ENCODE results near the gene MAP1B.

Gene MAP1B

GRCh38 chr5:72101828-72102227 is 5.4 kb upstream of the MAP1B start:
- no peak for DNase-seq

DNA sequence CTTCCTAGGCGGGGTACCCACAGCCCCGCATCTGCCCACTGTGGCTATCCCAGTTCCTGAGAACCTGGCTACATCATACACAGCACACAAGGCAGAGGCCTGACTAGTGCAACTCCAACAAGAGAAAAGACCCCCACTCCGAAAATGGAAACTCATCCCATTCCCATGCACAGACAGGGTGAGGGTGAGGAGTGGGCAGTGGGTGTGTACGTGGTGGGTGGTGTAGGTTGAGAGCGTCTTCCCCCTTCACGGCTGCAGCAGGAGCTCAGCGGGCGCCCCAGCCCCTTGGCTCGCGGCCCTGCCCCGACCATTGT is 501 bp upstream of the MAP1B start:
- DNase-seq, result no peak

- no peak for DNase-seq
Measured at GRCh38 chr5:72107901-72108201, 576 bp downstream of the MAP1B start.

DNA sequence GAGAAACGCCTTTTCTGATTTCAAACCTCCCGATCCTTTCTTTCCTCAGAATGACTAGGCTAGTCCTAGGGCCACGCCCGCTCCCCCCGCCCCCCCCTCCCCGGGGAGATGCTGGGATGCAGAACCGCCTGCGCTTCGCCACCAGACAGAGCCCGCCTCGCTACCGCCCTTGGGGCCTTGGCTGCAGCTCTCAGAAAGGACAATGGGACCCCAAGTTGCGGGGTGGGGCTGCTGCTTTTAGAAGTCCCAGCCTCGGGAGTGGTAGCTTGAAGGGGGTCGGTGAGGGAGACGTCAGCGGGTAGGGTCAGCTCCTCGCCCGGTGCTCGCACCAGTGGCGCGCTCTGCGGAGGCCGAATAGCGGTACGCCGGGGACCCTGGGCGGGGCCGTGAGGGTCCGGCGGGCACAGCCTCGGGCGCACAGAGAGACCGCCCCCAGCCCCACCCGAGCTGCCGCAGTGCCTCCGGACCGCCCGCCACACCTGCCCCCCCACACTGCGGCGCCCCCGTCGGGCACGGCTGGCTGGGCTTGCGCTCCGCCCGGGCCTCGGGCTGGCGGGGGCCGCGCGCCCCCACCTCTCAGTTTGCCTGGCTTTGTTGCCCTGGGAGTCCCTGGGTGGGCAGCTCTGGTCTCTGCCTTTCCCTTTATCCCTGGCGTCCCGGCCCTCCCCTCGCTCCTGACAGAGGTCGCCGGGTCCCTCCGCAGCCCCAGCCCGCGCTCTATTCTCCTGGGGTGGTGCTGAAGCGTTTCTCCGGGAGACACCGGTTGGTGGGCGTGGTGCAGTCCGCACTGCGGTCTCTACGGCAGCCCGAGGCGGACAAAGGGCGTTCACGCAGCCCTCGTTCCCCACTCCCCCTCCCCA is 1.2 kb downstream of the MAP1B start:
- DNase-seq, result no peak

DNA sequence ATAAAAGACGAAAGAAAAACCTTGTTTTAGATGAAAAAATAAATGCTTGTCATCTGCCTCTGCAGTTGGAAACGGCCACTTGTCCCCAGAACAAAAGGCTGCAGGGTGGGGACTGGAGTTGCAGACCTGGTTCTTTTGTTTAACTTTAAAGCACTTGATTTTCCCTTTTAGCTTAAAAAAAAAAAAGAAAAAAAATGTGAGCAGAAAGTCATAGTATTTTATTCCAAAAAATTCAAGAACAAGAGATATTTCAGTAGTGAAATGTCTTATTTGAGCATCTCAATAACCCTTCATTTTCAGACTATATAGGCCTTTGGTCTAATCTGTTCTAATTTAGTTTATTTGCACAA is 1.8 kb downstream of the MAP1B start:
- no peak for DNase-seq

DNA sequence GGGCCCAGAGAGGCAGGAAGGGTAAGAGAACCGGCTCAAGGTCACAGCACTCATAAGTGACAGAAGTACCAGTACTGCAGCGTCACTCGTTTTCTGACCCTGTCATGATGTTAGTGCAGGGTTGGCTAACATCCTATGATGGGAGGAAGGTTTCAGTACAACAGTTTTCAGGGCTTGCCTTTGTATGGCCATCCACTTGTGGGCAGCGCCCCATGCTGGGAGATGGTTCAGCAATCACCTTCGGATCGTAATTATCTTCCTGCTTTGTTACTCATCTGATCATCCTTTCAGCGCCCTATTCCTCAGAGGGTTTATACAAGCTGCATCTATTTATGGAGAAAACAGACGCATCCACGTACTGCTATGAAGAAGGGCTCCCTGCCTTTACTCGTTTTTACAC is 2.4 kb downstream of the MAP1B start:
- no peak for DNase-seq

DNA sequence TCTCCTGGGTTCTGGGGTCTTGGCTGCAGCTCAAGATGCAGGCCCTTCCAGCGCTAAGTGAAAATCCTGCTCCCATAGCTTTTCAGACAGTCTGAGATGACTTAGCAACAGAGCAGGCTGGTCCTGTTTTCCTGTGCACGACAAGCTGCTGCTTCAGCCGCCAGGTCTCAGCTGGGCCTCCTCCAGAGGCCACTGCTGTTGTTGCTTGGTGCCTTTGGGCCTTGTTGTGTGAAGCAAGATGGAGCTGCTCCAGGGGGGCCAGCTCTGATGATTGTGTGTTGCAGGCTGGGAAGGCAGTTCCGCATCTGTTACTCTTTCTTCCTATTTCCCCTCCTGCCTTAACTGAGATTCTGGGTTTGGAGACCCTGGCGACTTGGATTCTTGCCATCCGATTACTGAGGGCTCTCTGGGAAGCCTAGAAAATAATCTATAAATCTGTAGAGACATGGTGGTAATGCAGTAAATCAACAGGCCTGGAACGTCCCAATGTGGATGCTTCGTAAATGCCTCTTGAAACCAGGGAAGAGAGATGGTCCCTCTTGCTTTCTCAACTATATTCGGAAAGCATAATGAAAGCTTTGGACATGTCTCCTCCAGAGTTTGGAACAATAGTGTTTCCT is 3.2 kb downstream of the MAP1B start:
- DNase-seq, result no peak

- DNase-seq, result no peak
Measured at GRCh38 chr5:72112389-72112788, 5.1 kb downstream of the MAP1B start.

- no peak for DNase-seq
Measured at GRCh38 chr5:72114629-72115028, 7.4 kb downstream of the MAP1B start.

DNA sequence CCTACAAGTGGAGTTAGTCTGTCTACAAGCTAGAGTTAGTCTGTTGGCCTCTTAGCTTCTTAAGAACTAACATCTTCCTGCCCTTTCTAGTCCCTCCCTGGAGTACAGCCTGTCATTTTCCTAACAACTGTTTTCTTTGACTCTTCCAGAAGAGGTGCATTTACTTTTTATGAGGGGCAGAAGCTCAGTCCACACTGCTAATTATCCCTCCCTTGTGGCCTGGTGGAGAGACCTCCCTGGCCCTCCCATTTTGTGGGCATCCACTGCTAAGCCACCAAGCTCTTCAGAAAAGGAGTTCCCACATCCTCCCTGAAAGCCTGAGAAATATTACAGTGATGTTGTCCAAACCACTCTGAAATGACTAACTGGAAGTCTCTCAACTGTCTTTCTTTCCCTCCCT is 8.0 kb downstream of the MAP1B start:
- DNase-seq, result no peak

DNA sequence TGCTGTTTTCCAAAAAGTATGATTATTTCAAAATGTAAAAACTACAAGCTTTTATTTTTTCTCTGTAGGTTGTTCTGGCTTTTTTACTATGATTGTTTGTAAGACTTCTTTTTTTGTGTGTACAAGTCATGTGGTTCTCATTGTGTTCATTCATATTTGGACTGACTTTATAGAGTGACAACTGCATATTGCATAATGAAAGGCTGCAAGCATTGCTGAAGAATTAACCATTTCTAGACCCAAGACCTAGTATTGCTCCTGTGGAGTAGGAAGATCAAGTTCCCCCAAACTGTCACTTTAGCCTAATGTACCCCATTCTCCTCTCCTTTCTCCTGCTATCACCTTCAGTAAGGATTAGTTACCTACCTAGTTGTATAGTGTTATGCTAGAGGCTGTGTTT is 10.0 kb downstream of the MAP1B start:
- DNase-seq, result no peak

DNA sequence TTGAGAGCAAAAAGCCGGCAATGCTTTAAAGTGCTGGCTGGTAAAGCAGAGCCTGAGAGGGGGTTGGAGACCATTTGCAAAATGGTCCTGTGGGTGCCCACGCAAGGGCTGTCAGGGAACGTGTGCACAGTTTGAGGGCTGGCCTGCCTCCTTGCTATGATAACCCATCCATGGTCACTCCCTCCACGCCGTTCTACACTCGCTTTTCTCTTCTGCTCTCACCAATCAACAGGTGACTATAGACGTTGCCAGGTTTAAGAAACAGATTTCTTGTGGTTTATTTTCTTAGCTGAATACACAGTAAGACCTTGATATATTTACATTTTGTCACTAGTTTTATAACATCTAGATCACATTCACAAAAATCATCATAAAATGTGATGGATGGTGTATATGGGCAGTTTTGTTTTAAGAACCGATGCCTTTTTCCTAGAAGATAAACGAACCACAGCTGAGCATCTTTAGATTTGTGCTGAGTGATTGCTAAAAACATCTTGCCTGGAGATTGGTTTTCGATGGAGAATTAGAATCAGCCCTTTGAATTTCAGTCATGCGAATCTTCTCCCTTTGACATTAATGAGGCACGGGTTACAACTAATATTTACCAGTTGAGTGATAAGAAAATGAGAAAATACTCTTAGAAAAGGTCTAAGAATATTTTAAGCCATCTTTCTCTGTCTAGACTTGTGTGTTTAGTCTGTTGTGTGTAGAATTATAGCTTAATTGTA is 13.9 kb downstream of the MAP1B start:
- no peak for DNase-seq

GRCh38 chr5:72121780-72122445 is 14.6 kb downstream of the MAP1B start:
- no peak for DNase-seq

GRCh38 chr5:72122602-72123001 is 15.3 kb downstream of the MAP1B start:
- no peak for DNase-seq

GRCh38 chr5:72123764-72124376 is 16.6 kb downstream of the MAP1B start:
- DNase-seq, result no peak

- DNase-seq, result no peak
Measured at GRCh38 chr5:72125271-72125940, 18.1 kb downstream of the MAP1B start.

- no peak for DNase-seq
Measured at GRCh38 chr5:72125941-72126620, 18.8 kb downstream of the MAP1B start.

DNA sequence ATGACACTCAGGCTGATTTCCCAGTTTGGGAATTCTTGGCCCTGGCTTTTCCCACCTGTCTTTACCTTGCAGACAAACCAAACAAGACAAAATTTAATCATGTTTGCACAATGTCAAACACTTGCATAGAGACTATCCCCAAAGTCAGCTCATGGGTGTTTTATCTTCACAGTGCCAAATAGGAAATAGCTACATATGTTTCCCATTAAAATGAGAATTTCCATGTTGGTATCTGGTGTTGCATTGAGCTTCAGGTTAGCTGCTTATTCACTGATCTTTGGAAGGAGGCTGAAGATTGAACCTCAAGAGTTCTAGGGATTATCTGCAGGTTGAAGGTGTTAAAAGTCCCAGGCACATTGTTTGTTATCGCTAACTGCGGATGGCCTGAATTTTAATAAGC is 19.5 kb downstream of the MAP1B start:
- DNase-seq, result no peak

DNA sequence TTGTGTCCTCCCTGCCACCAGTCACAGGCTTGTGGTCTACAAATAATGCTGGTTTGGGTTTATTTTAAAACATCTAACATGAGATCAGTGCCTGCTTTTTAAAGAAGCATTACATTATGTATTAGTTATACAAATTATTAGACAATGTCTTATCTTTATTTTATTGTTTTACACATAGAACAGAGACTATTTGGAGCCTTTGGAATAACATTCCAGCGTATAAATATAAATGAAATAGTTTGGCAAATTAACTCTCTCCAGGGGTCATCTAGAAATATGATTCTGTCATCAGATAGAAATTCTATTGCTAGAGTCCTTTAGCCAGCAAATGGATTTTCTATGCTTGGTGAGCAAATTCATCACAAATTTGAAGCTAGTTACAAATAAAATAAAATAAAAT is 22.4 kb downstream of the MAP1B start:
- DNase-seq, result no peak

DNA sequence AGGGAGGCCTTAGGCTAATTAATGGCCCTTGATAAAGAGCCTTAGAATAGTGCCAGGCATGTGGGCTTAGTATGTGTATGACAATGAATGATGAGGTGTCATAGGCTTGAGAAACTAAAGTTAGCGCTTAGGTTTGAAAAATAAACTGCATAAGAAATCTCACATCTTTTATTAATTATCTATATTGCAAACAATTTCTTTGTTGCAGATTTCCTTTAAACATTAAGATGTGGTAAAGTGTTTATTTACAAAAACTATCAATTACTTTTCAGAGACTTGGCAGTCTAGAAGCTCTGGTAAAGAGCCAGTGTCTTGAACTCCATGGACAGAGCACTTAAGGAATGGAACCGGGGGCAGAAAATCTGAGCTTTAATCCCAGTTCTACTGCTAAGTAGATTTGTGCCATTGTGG is 23.1 kb downstream of the MAP1B start:
- DNase-seq, result no peak

DNA sequence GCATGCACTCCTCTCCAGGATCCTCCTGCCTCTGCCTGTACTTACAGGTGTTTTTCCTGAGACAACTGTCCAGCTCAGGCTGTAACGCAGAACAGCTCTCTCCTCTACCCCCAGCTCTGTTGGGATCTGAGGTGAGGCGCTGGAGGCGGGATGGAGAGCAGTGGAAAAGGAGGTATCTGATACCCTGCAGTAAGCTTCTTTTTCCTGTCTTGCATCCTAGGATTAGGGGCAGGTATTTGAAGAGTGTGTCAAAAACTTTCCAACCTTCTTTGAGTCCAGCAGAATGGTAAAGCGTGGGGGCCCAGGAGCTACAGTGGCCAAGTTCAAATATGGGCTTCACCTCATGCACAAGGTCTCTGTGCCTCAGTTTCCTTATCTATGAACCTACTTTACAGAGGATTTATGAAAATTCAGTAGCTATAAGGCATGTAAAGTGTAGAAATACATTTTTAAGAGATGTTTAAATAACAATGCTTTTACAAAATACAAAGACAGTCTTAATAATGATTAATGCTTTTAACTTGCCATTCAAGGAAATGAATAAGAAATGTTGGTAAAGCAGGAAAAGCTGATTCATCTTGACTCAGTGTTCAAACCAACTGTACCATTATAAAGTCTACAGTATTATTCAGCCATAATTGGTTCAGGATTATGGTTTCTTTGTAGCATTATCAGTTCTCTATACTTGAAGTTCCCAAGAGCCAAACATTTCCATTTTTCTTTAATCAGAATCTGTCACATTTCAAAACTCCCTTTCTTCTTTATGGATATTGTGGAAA is 26.1 kb downstream of the MAP1B start:
- no peak for DNase-seq
